Measurements from ENCODE around the gene DLX3.

- TF ChIP-seq ESRRA (CRISPR knock-in tag; IDR thresholded peaks at IDR 0.05; ENCODE audit: borderline replicate concordance) (no peak), TEAD4 (CRISPR knock-in tag; IDR thresholded peaks at IDR 0.05) (no peak), GABPB1 (CRISPR knock-in tag; IDR thresholded peaks at IDR 0.05) (no peak), USF2 (CRISPR knock-in tag; IDR thresholded peaks at IDR 0.05) (no peak), CBFB (CRISPR knock-in tag; IDR thresholded peaks at IDR 0.05; ENCODE audit: low read depth) (no peak), CTCF (IDR thresholded peaks at IDR 0.05) (no peak), CREB1 (CRISPR knock-in tag; IDR thresholded peaks at IDR 0.05) (no peak), IRF1 (CRISPR knock-in tag; IDR thresholded peaks at IDR 0.05) (no peak), TCF7 (CRISPR knock-in tag; IDR thresholded peaks at IDR 0.05; ENCODE audit: low read depth) (no peak), USF1 (CRISPR knock-in tag; IDR thresholded peaks at IDR 0.05) (no peak), ZBTB43 (CRISPR knock-in tag; IDR thresholded peaks at IDR 0.05) (no peak)
These were observed 14.3 kb upstream of the DLX3 start for GRCh38 chr17:50009282-50009681.

Data from WTC11 (cell line).